ENCODE data around the gene BCL7A.

- TF ChIP-seq, protein P1, sequence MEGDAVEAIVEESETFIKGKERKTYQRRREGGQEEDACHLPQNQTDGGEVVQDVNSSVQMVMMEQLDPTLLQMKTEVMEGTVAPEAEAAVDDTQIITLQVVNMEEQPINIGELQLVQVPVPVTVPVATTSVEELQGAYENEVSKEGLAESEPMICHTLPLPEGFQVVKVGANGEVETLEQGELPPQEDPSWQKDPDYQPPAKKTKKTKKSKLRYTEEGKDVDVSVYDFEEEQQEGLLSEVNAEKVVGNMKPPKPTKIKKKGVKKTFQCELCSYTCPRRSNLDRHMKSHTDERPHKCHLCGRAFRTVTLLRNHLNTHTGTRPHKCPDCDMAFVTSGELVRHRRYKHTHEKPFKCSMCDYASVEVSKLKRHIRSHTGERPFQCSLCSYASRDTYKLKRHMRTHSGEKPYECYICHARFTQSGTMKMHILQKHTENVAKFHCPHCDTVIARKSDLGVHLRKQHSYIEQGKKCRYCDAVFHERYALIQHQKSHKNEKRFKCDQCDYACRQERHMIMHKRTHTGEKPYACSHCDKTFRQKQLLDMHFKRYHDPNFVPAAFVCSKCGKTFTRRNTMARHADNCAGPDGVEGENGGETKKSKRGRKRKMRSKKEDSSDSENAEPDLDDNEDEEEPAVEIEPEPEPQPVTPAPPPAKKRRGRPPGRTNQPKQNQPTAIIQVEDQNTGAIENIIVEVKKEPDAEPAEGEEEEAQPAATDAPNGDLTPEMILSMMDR (IDR thresholded peaks at IDR 0.05; ENCODE audit: poor library complexity, severe bottlenecking) = no peak
- TF ChIP-seq TAF1 (IDR thresholded peaks at IDR 0.05; ENCODE audit: low read depth) = no peak
- TF ChIP-seq, protein P2, sequence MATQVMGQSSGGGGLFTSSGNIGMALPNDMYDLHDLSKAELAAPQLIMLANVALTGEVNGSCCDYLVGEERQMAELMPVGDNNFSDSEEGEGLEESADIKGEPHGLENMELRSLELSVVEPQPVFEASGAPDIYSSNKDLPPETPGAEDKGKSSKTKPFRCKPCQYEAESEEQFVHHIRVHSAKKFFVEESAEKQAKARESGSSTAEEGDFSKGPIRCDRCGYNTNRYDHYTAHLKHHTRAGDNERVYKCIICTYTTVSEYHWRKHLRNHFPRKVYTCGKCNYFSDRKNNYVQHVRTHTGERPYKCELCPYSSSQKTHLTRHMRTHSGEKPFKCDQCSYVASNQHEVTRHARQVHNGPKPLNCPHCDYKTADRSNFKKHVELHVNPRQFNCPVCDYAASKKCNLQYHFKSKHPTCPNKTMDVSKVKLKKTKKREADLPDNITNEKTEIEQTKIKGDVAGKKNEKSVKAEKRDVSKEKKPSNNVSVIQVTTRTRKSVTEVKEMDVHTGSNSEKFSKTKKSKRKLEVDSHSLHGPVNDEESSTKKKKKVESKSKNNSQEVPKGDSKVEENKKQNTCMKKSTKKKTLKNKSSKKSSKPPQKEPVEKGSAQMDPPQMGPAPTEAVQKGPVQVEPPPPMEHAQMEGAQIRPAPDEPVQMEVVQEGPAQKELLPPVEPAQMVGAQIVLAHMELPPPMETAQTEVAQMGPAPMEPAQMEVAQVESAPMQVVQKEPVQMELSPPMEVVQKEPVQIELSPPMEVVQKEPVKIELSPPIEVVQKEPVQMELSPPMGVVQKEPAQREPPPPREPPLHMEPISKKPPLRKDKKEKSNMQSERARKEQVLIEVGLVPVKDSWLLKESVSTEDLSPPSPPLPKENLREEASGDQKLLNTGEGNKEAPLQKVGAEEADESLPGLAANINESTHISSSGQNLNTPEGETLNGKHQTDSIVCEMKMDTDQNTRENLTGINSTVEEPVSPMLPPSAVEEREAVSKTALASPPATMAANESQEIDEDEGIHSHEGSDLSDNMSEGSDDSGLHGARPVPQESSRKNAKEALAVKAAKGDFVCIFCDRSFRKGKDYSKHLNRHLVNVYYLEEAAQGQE (IDR thresholded peaks at IDR 0.05; ENCODE audit: borderline replicate concordance) = no peak
- no peak for TF ChIP-seq EP300 (conservative IDR thresholded peaks at IDR 0.05; ENCODE audit: poor library complexity, severe bottlenecking)
Measured at GRCh38 chr12:122106843-122107242, 85.2 kb downstream of the BCL7A start.
